Middle frontal gyrus (tissue), 1 donor: ENCODE data around the gene BCAS3.

Source experiments
- DNase-seq: peaks from one replicate; pipeline ENCODE4 v3.0.0-alpha.2; 2015; ENCODE audit warnings: low spot score; ENCODE audit errors: extremely low spot score

The BCAS3 gene

DNA sequence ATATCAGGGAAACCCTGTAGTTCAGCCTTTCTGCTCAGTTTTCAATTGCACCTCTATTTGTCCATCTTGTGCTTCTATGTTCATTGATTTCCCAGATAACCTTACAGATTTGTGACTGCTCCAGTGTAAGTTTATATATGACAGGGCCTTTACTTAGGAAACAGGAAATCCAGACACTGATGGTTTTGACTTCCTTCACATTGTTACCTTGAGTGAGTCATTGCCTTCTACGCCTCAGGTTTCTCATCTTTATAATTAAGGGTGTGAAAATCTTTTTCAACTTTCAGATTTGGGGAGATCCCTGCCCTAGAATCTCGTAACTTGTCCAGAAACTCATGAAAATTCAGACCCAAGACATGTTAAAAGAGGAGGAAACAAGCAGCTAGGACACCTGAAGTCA, 379.6 kb downstream of the BCAS3 start:
- DNase-seq = no peak

DNA sequence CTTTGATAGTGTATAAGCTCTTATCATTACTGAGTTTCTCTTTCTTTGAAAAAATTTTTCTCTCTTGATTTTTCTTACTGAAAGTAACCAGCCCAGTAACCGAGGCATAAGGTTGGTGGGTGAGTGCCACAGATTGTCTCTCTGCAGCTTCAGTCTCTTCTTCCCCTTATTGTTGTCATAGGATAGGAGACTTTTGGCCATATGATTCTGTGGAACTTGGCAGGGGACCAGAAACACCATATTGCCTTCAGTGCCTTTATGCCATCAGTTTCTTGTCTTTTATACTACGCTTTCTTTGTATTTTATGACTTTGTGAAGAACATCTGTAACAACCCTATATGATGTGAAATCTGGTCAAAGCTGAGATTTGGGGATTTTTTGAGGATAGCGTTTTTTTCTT, 380.4 kb downstream of the BCAS3 start:
- DNase-seq = no peak

DNA sequence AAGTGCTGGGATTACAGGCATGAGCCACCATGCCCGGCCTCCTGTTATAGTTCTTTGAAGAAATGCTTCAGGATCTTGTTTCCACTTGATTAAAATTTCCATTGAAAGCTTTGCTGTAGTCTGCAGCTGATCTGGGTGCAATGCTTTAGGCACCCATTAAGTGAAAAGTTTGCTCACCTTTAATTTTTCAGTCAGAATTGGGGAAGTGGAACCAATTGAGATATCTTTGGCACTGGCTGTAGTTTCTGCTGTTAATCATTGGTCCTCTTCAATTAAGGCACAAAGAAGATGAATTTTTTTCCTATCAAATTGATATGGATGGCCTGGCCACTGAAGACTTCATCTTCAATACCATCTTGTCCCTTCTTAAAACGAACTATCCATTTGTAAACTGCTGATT, 385.9 kb downstream of the BCAS3 start:
- no peak for DNase-seq

DNA sequence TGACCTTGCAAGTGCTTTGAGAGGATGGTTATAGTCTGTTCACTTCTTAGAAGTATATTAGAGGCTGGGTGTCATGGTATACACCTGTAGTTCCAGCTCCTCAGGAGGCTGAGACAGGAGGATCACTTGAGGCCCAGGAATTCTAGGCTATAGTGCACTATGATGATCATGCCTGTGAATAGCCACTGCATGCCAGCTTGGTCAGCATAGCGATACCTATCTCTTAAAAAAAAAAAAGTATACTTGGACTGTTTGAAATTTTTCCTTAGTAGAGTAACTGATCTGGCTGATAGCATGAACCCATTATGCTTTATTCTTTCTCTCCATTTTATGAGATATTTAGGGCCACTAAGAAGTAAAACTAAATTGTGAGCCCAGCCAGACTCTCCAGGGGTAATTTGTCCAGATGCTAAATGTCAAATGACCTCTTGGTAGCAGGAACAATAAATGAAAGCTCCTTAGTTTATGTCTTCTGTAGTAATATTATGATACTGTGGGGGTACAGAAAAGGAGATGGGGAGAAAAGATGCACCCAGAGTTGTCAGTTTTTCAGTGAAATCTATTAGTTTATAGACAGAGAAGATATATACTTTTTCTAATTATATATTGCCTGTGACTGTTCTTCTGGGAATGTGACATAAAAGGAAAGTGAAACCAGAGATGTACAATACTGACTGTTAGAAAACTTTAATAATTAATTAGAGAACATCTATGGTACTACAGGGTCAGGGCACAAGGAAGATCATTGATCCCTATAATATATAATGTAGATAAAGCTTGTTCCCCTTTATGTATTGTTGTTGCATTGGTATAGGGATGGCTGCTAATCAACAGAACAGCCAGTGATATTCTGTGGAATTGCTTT, 386.7 kb downstream of the BCAS3 start:
- DNase-seq = no peak

DNA sequence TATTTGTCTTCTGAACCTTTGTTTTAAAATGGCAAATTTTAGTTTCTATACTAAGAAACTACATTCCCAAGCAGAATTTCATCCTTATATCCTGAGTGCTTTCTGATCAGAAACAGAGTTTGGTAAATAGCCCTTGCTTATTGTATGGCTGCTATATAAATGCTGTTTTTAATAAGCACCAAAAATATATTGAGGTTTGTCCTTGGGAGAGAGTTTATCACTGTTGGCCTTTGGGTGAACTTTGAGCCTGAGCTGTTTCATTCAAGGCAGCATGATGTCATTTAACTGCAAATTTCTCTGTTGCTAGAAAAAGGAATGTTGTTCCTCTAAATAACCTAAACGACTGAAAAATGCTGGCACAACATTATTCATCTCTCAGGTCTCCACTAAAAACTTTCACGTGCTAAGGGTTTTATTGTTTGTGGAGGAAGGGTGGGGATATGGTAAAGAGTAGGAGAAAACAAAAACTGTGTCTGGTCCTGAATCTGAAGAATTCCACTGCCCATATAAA, 387.7 kb downstream of the BCAS3 start:
- DNase-seq = no peak

DNA sequence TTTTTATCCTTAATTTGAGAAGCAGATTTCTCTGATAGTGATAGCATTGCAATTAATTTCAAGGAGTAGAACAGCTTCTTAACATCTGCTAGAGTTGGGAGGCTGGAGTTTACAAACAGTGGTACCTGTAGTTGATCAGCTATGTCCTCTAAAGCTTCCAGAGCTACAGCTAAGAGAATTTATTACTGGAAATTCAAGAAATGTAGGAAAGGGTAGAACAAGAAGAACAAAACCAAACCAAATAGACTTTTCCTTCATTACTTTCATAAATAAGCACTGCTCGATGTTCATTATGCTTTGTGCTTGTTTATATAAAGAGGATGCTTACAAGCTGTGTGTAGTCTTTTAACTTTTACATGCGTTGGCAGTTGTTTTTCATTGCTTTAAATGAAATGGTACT, 388.4 kb downstream of the BCAS3 start:
- DNase-seq = no peak

DNA sequence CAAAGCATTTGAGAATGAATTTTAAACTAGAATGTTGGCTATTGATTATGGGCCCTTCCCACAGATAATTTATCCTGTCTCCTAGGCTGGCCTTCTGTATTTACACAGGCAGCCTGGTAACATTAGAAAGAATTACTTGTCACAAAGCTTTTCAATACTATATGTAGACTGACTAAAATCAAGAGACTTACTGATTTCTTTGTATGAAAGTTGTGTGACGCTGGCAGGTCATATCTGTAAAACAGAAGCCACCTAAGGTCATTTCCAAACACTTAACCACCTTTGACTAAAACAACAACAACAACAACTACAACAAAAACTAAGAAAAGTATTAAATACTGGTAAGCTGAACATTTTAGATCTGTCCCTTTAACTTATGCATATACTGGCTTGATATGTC, 393.0 kb downstream of the BCAS3 start:
- DNase-seq = no peak

DNA sequence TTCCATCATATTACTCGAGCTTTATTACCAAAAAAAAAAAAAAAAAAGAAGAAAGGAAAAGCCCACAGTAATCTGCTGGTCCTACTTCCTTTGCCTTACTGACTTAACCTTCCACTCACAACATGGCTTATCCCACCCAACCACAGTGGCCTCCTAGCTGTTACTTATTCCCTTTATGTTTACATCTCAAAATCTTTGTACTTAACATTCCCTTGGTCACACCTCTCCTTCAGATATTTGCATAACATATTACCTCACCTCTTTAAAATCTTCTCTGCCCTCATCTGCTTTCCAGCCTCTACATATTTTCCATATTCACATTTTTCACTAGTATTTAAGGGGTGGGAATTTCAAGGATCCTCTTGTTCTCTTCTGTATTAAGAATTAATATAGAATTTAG, 395.0 kb downstream of the BCAS3 start:
- no peak for DNase-seq

DNA sequence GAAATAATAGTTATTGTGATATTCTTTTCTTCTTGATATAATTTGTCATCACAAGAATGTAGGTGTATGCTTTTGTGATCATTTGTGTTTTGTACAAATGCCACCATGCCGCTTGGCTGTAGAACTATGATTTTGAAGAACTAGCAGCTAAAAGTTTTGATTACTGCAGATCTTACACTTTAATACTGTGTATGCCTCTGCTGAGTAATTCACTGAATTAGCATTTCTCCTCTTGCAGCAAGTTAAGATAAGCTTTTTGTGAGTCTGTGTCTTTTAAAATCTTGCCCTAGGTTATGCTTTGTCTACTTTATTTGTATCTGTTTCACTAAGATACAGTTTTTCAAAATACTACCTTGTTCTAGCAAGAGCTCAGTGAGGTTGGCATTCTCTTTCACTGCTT, 395.5 kb downstream of the BCAS3 start:
- no peak for DNase-seq

DNA sequence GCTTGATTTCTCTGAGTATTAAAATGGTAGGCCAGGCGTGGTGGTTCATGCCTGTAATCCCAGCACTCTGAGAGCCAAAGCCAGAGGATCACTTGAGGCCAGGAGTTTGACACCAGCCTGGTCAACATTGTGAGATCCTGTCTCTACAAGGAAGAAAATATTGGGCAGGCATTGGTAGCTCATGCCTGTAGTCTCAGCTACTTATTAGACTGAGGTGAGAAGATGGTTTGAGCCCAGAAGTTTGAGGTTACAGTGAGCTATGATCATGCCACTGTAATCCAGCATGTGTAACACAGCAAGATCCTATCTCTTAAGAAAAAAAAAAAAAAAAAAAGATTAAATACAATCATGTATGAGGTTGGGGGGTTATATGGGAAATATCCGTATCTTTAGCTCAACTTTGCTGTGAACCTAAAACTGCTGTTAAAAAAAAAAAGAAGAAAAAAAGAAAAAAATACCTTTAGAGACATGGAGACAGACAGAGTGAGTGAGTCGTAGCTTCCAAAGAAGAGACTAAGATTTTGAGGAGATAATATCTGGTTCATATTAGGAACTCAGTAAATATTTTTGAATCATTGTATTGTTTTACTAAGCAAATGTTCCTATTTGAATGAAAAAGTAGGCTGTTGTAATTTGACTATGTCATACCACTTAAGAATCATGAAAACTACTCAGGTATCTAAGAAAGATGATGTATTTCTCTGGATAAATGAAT, 396.3 kb downstream of the BCAS3 start:
- no peak for DNase-seq

DNA sequence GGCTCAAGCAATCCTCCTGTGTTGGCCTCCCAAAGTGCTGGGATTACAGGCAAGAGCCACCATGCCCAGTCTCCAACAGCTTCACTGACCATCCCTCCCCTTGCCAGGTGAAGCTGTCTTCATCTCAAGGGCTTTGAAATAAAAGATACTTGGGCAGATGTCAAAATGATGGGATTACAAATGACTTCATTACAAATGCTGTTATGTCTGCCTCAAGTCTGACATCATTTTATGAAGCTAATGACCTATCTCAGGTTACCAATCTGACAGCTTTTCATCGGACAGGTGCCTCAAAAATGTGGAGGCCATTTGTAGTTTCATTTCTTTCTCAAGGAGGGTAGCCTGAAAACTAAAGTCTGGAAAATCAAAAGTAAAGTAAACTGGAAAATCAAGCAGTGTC, 398.3 kb downstream of the BCAS3 start:
- DNase-seq = no peak

DNA sequence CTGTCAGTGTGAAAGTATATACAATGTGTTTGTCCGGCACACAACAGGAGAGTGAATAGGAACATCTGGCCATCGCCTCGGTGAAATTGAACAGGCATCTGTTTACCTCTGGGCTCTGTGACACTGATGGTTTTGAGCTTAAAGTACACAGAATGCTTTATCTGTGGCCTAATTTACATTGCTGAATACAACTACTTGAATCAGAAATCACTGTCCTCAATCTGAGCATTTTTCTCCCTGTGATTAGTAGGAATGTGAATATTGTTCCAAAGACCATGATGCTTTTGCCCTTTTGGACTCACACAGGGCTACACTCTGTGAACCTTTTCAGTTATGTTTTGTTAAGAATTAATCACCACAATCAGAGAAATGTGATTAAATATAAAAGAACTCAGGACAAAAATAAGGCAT, 399.0 kb downstream of the BCAS3 start:
- no peak for DNase-seq

DNA sequence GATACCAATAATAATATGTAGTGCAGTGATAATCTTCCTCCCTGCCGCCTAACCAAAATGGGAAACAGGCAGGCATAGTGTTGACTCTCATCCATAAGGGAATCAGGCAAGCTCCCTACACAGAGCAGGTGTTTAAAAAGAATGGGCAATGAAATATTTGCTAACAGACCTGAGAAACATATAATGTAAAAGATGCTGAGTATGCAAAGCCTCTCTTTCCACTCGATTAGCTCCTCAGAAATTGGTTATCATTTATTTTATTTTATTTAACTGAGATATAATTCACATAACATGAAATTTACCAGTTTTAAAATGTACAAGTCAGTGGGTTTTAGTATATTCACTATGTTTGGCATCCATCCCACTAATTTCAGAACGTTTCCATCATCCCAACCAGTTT, 404.3 kb downstream of the BCAS3 start:
- DNase-seq = no peak

DNA sequence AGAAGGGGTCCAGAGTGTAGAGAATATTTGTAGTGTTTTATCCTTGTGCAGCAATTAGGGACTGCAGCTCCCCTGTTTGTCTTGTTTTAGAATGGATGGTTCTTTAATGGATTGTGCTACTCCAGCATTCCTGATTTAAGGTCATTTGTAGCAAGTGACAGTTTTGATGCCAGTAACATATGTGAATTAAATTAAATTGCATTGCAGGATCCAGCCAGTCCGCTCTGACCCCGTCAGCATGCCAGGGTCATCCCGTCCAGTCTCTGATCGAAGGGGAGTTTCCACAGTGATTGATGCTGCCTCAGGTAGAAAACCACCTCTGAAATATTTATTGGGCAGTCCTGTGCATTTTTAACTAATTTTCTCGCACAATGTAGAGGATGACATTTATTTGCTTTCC, 406.6 kb downstream of the BCAS3 start:
- DNase-seq = no peak

DNA sequence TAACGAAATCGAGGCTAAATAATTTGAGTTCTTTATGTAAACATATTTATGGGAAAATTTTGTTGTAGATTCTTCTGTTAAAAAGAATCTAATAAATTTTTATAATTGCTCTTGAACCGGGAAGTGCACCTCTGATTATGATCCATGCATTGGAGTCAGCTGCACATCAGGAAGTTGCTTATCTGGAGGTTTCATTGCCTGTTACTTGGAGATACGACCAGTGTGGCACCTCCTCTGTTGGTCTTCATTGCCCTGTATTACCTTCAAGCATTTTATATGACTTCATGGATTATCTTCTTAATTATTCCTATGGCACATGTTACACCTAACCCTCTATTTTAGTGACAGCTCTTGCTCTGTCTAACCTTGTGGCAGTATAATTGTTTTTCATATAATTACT, 409.4 kb downstream of the BCAS3 start:
- DNase-seq = no peak

DNA sequence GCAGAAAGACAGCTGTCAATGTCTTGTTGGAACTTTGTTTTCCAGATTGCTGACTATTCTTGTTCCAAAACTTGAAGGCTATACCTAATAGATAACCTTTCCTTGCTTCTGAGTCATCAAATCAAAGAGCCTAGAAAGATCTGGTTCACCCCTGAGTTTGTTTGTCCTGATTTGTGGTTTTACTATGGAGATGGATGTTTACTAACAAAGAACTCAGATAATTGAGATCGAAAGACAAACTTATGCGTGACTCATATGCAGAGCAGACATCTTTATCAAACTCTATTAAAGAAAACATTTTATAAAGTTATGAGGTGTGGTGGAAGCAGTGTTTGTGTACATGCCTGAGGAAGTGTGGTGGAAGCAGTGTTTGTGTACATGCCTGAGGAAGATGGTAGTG, 410.9 kb downstream of the BCAS3 start:
- DNase-seq = no peak

DNA sequence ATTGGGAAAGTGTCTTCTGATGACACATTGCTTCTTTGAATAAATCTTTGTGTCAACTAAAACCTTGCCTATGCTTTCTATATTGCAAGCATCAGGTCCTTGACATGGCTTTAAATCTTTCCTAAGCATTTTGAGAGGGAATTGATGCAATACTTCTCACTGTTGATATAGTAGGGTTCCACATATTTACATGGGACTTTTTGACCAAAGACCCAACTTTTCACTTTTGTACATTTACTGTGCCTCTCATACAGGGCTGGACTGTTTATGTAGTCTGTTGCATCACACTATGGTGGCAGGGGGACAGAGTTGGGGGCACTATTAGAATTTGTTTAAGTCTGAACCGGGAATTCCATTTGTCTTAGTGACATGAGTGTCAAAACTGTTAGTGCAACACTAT, 413.4 kb downstream of the BCAS3 start:
- no peak for DNase-seq

DNA sequence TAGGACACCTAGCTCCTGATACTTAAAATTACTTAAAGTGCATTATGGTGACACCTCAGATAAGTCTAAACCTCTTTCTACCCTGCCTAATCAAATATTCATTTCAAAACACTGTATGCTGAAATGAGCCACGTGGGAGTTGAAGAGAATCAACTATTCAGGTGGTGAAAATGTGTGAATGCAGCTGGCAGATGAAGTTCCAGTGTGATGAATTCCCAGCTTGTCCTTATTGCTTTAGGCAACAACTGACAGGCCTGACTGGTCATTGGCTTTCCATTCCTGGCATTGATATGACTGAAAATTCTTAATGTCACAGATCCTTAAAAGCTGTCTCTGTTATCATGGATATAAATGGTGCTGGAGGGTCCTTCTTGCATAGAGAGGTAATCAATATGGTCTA, 420.1 kb downstream of the BCAS3 start:
- DNase-seq = no peak

DNA sequence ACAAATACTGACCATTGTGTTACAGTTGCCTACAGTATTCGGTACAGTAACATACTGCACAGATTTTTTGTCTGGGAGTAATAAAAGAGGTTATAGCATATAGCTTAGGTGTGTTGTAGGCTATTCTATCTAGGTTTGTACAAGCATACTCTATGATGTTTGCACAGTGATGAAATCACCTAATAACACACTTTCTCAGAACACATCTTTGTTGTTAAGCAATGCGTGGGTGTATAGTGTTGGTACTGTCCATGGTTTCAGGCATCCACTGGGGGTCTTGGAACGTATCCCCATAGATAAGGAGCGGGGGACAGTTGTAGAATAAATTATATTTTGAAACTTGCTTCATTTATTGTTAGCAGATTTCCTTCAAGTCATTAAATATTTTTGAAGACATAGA, 428.7 kb downstream of the BCAS3 start:
- DNase-seq = no peak

DNA sequence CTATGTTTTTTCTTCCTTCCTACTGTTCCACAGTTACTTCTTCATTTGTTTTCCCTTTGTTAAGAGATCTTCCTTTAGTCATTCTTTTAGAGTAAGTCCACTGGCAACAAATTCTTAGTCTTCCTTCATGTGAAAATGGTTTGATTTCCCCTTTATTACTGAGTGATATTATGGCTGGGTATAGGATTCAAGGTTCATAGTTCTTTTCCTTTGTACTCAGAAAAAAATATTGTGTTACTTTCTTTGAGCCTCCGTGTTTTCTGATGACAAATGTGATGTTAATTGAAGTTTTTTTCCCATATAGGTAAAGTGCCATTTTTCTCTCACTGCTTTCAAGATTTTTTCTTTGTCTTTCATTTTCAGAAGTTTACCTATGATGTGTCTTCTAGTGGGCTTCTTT, 438.9 kb downstream of the BCAS3 start:
- DNase-seq = no peak

DNA sequence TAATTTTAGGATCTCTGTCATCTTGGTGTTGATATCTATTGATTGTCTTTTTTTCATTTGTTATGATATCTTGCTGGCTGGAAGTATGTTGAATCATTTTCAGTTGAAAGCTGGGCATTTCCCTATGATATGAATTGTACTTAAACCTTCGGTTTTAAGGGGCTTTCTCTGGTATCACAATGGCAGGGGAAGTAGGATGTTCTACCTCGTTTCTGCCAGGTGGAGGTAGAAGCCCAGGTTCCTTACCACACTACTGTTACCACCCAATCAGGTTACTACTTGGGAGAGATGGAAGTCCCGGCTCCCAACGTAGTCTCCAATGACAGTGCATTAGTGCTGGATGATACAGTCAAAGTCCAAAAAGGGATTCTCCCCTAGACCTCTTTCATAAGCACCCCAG, 440.3 kb downstream of the BCAS3 start:
- DNase-seq = no peak

DNA sequence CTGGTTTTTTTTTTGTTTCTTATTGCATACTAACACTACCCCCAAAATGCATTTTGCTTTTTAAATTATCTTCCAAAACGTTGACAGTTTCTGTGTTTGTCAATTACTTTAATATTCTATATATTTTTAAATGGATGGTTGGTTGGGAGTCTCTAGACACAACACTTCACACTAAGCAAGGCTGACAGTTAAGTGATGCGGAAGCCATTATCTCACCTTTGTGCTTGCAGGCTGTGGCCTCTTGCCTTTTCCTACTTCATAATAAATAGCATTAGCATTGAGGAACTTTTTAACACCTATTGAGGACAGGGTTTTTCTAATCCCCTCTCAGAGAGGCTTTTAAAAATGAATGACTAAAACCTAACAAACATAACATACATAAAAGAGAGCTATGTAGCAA, 441.2 kb downstream of the BCAS3 start:
- no peak for DNase-seq
